ENCODE measurements around the gene LRRC23. TPM values are rescaled to one million over a fixed set of nuclear protein-coding genes. Genes with fewer than 3 reads are reported as not detected.

The LRRC23 gene
- total RNA-seq, 1 donor from 2014 or later = 5.7 TPM

DNA sequence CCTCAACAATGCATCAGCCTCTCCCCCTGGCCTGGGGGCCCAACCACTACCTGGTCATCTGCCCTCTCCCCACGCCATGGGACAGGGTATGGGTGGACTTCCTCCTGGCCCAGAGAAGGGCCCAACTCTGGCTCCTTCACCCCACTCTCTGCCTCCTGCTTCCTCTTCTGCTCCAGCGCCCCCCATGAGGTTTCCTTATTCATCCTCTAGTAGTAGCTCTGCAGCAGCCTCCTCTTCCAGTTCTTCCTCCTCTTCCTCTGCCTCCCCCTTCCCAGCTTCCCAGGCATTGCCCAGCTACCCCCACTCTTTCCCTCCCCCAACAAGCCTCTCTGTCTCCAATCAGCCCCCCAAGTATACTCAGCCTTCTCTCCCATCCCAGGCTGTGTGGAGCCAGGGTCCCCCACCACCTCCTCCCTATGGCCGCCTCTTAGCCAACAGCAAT, 31.6 kb downstream of the LRRC23 start:
- Mint-ChIP-seq H3K4me3 (ENCODE audit: unreplicated experiment) (peak overlapping the region; percentile 74), H3K27ac (ENCODE audit: unreplicated experiment) (peak overlapping the region; percentile 36), H3K27me3 (ENCODE audit: unreplicated experiment) (peaks cover 21% of the 10 kb centered on the region), H3K4me1 (ENCODE audit: unreplicated experiment) (peaks cover 53% of the 10 kb centered on the region), H3K9me3 (ENCODE audit: unreplicated experiment) (no peaks in the 10 kb centered on the region), H3K36me3 (ENCODE audit: low read depth, unreplicated experiment) (peaks cover 47% of the 10 kb centered on the region)
- TF ChIP-seq, protein P1, sequence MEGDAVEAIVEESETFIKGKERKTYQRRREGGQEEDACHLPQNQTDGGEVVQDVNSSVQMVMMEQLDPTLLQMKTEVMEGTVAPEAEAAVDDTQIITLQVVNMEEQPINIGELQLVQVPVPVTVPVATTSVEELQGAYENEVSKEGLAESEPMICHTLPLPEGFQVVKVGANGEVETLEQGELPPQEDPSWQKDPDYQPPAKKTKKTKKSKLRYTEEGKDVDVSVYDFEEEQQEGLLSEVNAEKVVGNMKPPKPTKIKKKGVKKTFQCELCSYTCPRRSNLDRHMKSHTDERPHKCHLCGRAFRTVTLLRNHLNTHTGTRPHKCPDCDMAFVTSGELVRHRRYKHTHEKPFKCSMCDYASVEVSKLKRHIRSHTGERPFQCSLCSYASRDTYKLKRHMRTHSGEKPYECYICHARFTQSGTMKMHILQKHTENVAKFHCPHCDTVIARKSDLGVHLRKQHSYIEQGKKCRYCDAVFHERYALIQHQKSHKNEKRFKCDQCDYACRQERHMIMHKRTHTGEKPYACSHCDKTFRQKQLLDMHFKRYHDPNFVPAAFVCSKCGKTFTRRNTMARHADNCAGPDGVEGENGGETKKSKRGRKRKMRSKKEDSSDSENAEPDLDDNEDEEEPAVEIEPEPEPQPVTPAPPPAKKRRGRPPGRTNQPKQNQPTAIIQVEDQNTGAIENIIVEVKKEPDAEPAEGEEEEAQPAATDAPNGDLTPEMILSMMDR (IDR thresholded peaks at IDR 0.05; ENCODE audit: unreplicated experiment) = no peak
- no peak for DNase-seq (ENCODE audit: low spot score)

DNA sequence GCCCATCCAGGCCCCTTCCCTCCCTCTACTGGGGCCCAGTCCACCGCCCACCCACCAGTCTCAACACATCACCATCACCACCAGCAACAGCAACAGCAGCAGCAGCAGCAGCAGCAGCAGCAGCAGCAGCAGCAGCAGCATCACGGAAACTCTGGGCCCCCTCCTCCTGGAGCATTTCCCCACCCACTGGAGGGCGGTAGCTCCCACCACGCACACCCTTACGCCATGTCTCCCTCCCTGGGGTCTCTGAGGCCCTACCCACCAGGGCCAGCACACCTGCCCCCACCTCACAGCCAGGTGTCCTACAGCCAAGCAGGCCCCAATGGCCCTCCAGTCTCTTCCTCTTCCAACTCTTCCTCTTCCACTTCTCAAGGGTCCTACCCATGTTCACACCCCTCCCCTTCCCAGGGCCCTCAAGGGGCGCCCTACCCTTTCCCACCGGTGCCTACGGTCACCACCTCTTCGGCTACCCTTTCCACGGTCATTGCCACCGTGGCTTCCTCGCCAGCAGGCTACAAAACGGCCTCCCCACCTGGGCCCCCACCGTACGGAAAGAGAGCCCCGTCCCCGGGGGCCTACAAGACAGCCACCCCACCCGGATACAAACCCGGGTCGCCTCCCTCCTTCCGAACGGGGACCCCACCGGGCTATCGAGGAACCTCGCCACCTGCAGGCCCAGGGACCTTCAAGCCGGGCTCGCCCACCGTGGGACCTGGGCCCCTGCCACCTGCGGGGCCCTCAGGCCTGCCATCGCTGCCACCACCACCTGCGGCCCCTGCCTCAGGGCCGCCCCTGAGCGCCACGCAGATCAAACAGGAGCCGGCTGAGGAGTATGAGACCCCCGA, 32.2 kb downstream of the LRRC23 start:
- Mint-ChIP-seq H3K4me3 (ENCODE audit: unreplicated experiment) (peak overlapping the region; percentile 74), H3K36me3 (ENCODE audit: low read depth, unreplicated experiment) (peaks cover 47% of the 10 kb centered on the region), H3K27me3 (ENCODE audit: unreplicated experiment) (peaks cover 21% of the 10 kb centered on the region), H3K9me3 (ENCODE audit: unreplicated experiment) (no peaks in the 10 kb centered on the region), H3K27ac (ENCODE audit: unreplicated experiment) (peak overlapping the region; percentile 36), H3K4me1 (ENCODE audit: unreplicated experiment) (peaks cover 52% of the 10 kb centered on the region)
- TF ChIP-seq, protein P1 (IDR thresholded peaks at IDR 0.05; ENCODE audit: unreplicated experiment) = no peak
- DNase-seq (ENCODE audit: low spot score) = no peak

- peaks cover 49% of the 10 kb centered on the region for H3K4me1 Mint-ChIP-seq (ENCODE audit: unreplicated experiment)
- TF ChIP-seq, protein P1 (IDR thresholded peaks at IDR 0.05; ENCODE audit: unreplicated experiment) = peak; percentile 96
- peak overlapping the region; percentile 59 for H3K4me3 Mint-ChIP-seq (ENCODE audit: unreplicated experiment)
- H3K27ac Mint-ChIP-seq (ENCODE audit: unreplicated experiment) = no peak overlapping the region
- DNase-seq (ENCODE audit: low spot score) = peak; percentile 86
- H3K36me3 Mint-ChIP-seq (ENCODE audit: low read depth, unreplicated experiment) = peaks cover 44% of the 10 kb centered on the region
- H3K9me3 Mint-ChIP-seq (ENCODE audit: unreplicated experiment) = no peaks in the 10 kb centered on the region
- H3K27me3 Mint-ChIP-seq (ENCODE audit: unreplicated experiment) = peaks cover 27% of the 10 kb centered on the region
Observed at GRCh38 chr12:6937481-6938352, 33.1 kb downstream of the LRRC23 start.

GRCh38 chr12:6938353-6939190, 34.0 kb downstream of the LRRC23 start:
- H3K9me3 Mint-ChIP-seq (ENCODE audit: unreplicated experiment) = no peaks in the 10 kb centered on the region

More at GRCh38 chr12:6938353-6939190, 34.0 kb downstream of the LRRC23 start:
- peaks cover 32% of the 10 kb centered on the region for H3K27me3 Mint-ChIP-seq (ENCODE audit: unreplicated experiment)
- peaks cover 42% of the 10 kb centered on the region for H3K36me3 Mint-ChIP-seq (ENCODE audit: low read depth, unreplicated experiment)
- H3K4me3 Mint-ChIP-seq (ENCODE audit: unreplicated experiment) = peak overlapping the region; percentile 84
- DNase-seq (ENCODE audit: low spot score) = no peak
- TF ChIP-seq, protein P1 (IDR thresholded peaks at IDR 0.05; ENCODE audit: unreplicated experiment) = no peak
- H3K4me1 Mint-ChIP-seq (ENCODE audit: unreplicated experiment) = peaks cover 46% of the 10 kb centered on the region
- peak overlapping the region; percentile 92 for H3K27ac Mint-ChIP-seq (ENCODE audit: unreplicated experiment)

Measured in endothelial cell (in vitro differentiated cells).